K562 (cell line): Measurements from ENCODE around the gene OPRL1. TPM values are rescaled to one million over a fixed set of nuclear protein-coding genes. Genes with fewer than 3 reads are reported as not detected.
A peak's percentile ranks its signal among the peaks of the same experiment; 100 is the strongest.

Experiments
- CAMTA2 ChIP-seq: fragments of 250-450 bp; sonication (Bioruptor Pico); conservative IDR thresholded peaks from 2 replicates; pipeline ENCODE4 v1.5.1; 2022
- CBX5 ChIP-seq: IDR thresholded peaks from 2 replicates; pipeline ENCODE4 v1.6.1; 2014; ENCODE audit warnings: low read depth, borderline replicate concordance
- CEBPB ChIP-seq: fragments of 450-650 bp; IDR thresholded peaks from 2 replicates; pipeline ENCODE4 v1.6.1; 2016; ENCODE audit warnings: missing genetic modification characterization, missing compliant biosample characterization
- CHCHD3 ChIP-seq: fragments of 250-450 bp; sonication (Bioruptor Pico); IDR thresholded peaks from 2 replicates; pipeline ENCODE4 v2.1.2; 2022; ENCODE audit warnings: mild to moderate bottlenecking
- CREM ChIP-seq: IDR thresholded peaks from 2 replicates; pipeline ENCODE4 v1.6.1; 2014; ENCODE audit warnings: antibody characterized with exemption, low read depth
- DDX20 ChIP-seq: fragments of 450-650 bp; IDR thresholded peaks from 2 replicates; pipeline ENCODE4 v1.6.1; 2016; ENCODE audit warnings: missing genetic modification characterization, low read depth, mild to moderate bottlenecking, missing compliant biosample characterization, moderate library complexity
- DEAF1 ChIP-seq: fragments of 450-650 bp; formaldehyde crosslinking; IDR thresholded peaks from 2 replicates; pipeline ENCODE4 v1.4.0; 2020; ENCODE audit warnings: mild to moderate bottlenecking, moderate library complexity
- ETV5 ChIP-seq: sonication (generic); formaldehyde crosslinking; IDR thresholded peaks from 2 replicates; pipeline ENCODE4 v1.4.0; 2020; ENCODE audit warnings: low read depth, mild to moderate bottlenecking, missing genetic modification reagents
- HLTF ChIP-seq: fragments of 450-650 bp; IDR thresholded peaks from 2 replicates; pipeline ENCODE4 v1.6.1; 2016
- ID3 ChIP-seq, 2 experiments: fragments of 250-450 bp in 1 of 2; fragments of 450-650 bp in 1 of 2; sonication (Bioruptor Pico) in 1 of 2; IDR thresholded peaks; 2 replicates each; pipeline versions ENCODE4 v1.6.1 to v1.8.0; 2016 to 2021; ENCODE audit warnings: mild to moderate bottlenecking in 2 of 2, moderate library complexity in 2 of 2, missing compliant biosample characterization in 1 of 2, missing genetic modification characterization in 1 of 2
- JUN ChIP-seq, 2 experiments: sonication (generic) in 1 of 2; formaldehyde crosslinking in 1 of 2; IDR thresholded peaks; 2 replicates each; pipeline versions ENCODE4 v1.6.1 to v1.8.0; 2012 to 2022; ENCODE audit warnings: borderline replicate concordance in 2 of 2, mild to moderate bottlenecking in 2 of 2, improper control_type of control experiment in 1 of 2, low read depth in 1 of 2, low read length in 1 of 2, missing genetic modification reagents in 1 of 2
- MEF2D ChIP-seq: conservative IDR thresholded peaks from 2 replicates; pipeline ENCODE4 v1.6.1; 2016; ENCODE audit warnings: low read depth, missing genetic modification characterization, missing compliant biosample characterization
- NEUROD1 ChIP-seq: fragments of 150-350 bp; IDR thresholded peaks from 2 replicates; pipeline ENCODE4 v1.6.1; 2014; ENCODE audit warnings: borderline replicate concordance, low read length, low read depth; ENCODE audit not compliant: partially characterized antibody
- PHB2 ChIP-seq: fragments of 450-650 bp; IDR thresholded peaks from 2 replicates; pipeline ENCODE4 v1.6.1; 2017; ENCODE audit warnings: low read depth
- POLR3G ChIP-seq: IDR thresholded peaks from 2 replicates; pipeline ENCODE4 v1.6.1; 2011; ENCODE audit not compliant: insufficient read length, insufficient replicate concordance; ENCODE audit errors: extremely low read depth
- PTRF ChIP-seq: fragments of 450-650 bp; IDR thresholded peaks from 2 replicates; pipeline ENCODE4 v1.6.1; 2016; ENCODE audit warnings: mild to moderate bottlenecking, missing genetic modification characterization, missing compliant biosample characterization
- SRSF1 ChIP-seq: fragments of 200-400 bp; formaldehyde crosslinking; IDR thresholded peaks from 2 replicates; pipeline ENCODE4 v1.6.1; 2017; ENCODE audit warnings: mild to moderate bottlenecking, low read depth, low read length, moderate library complexity
- SRSF3 ChIP-seq: fragments of 200-400 bp; formaldehyde crosslinking; IDR thresholded peaks from 2 replicates; pipeline ENCODE4 v1.6.1; 2016; ENCODE audit warnings: mild to moderate bottlenecking, low read length, moderate library complexity; ENCODE audit not compliant: insufficient read depth
- U2AF1 ChIP-seq: fragments of 200-400 bp; formaldehyde crosslinking; optimal IDR thresholded peaks from 2 replicates; pipeline ENCODE3; 2017; ENCODE audit warnings: mild to moderate bottlenecking, low read depth, low read length, moderate library complexity
- XRCC3 ChIP-seq: fragments of 450-650 bp; IDR thresholded peaks from 2 replicates; pipeline ENCODE4 v1.6.1; 2017; ENCODE audit warnings: mild to moderate bottlenecking, moderate library complexity
- YY1 ChIP-seq, 3 experiments: IDR thresholded peaks; 2 replicates each; pipeline ENCODE4 v1.6.1; 2011; ENCODE audit warnings: low read length in 2 of 3, mild to moderate bottlenecking in 2 of 3, moderate library complexity in 2 of 3, borderline replicate concordance in 1 of 3, control low read depth in 1 of 3, low read depth in 1 of 3; ENCODE audit not compliant: insufficient read depth in 3 of 3, insufficient replicate concordance in 2 of 3, control insufficient read depth in 1 of 3, insufficient read length in 1 of 3; ENCODE audit errors: extremely low read depth in 1 of 3
- ZNF121 ChIP-seq: sonication (generic); formaldehyde crosslinking; conservative IDR thresholded peaks from 2 replicates; pipeline ENCODE4 v1.8.0; 2022; ENCODE audit warnings: missing genetic modification reagents
- ZNF384 ChIP-seq: IDR thresholded peaks from 2 replicates; pipeline ENCODE4 v1.6.1; 2012; ENCODE audit warnings: low read depth, low read length, improper control_type of control experiment
- ZNF644 ChIP-seq: fragments of 200-800 bp; sonication (Bioruptor generic); IDR thresholded peaks from 2 replicates; pipeline ENCODE4 v1.6.1; 2016; ENCODE audit warnings: low read depth, missing genetic modification characterization, missing compliant biosample characterization
- polyA plus RNA-seq, 8 experiments: library from polyadenylated mRNA; depleted of rRNA in 4 of 8; stranded (reverse) in 5 of 8; unstranded in 3 of 8; fragments of >200 nt; fragmentation: Nextera tagmentation in 2 of 8; fragmentation: Illumina TruSeq in 1 of 8; extraction: Ambion mirVana in 2 of 8; extraction: Trizol in 1 of 8; gene quantifications; 2 replicates each; pipeline versions ENCODE4 v1.2.1 to v1.2.3, GENCODE V29; 2011 to 2014; ENCODE audit warnings: inconsistent platforms in 1 of 8, missing spikeins in 1 of 8
- total RNA-seq, 7 experiments: library from RNA; depleted of rRNA in 6 of 7; stranded (reverse); fragments of >200 nt in 6 of 7; fragmentation: Illumina TruSeq in 2 of 7; extraction: Trizol in 2 of 7; gene quantifications; 2 replicates each; pipeline versions ENCODE4 v1.2.1 to v1.2.3, GENCODE V29; 2011 to 2021; ENCODE audit warnings: low replicate concordance in 1 of 7
- TF ChIP-seq, protein P1 (sequence below): fragments of 250-450 bp; sonication (Bioruptor Pico); IDR thresholded peaks from 2 replicates; pipeline ENCODE4 v1.4.0; 2020

OPRL1 gene
- total and polyA plus RNA-seq, 9 of the 15 experiments (the other 6 are each of a cell fraction or from before 2014, with no cell fraction given), result 0.06 to 0.33 (median 0.11) TPM; not detected in 2

DNA sequence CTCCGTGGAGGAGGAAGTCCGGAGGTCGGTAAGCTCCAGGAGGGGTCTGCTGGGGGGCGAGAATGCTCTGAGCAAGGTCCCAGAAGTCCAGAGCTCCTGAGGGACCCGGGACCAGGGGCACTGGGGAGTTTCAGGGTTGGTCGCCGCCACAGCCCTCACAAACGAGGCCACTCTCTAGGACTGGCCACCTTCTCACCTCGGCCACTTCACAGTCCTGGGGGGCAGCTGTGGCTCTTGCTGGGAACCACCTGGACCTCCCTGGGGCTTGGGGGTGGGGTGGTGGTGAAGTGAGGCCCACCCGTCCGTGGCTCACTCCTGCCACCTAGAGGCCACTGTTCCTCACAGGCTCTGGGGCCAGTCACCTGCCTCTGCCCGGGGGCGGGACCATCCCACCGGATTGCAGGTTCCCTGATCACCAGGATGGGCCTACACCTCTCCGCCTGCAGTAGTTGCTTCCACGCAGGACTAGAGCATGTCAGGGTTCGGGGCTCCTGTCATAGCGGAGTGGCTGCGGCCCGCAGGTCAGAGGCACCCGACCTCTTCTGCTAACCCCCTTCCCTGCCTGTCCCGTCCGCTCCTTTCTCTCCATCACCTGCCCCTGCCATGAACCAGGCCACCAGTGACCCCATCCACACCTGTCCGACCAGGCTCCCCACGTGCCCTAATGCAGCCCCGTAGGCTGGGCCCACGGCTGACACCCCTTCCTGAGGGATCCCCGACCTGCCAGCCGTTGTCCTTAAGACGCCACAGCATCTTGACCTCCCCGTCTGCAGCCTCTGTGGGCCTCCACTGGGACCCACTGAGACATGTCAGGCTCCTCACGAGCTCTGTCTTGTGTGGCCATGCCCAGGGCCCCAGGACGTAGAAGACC, 22.0 kb upstream of the OPRL1 start (continued):
- TF ChIP-seq XRCC3, result no peak
- no peak for TF ChIP-seq DDX20 (tag)
- TF ChIP-seq CAMTA2 (CRISPR knock-in tag), result no peak
- no peak for TF ChIP-seq YY1 (IDR thresholded peaks at IDR 0.05; ENCODE audit: borderline replicate concordance in 1 of 3, control insufficient read depth in 1 of 3, extremely low read depth in 1 of 3, insufficient read depth in 3 of 3, insufficient read length in 1 of 3, insufficient replicate concordance in 2 of 3, low read depth in 1 of 3, low read length in 2 of 3)
- TF ChIP-seq MEF2D (tag), result no peak
- TF ChIP-seq CEBPB (tag), result no peak
- no peak for TF ChIP-seq U2AF1
- TF ChIP-seq HLTF, result no peak
- no peak for TF ChIP-seq SRSF3
- TF ChIP-seq ZNF121 (CRISPR knock-in tag), result 0 out of 2 replicates have a peak, but pooled peaks have one; percentile 14
- peak; percentile 34; the same call in 1 of the 2 replicates for TF ChIP-seq DEAF1 (CRISPR knock-in tag)
- no peak for TF ChIP-seq CBX5
- no peak for TF ChIP-seq ZNF384
- no peak for TF ChIP-seq PTRF
- no peak for TF ChIP-seq SRSF1
- TF ChIP-seq PHB2, result no peak
- peak; percentile 68 for TF ChIP-seq CREM
- no peak for TF ChIP-seq NEUROD1
- no peak for TF ChIP-seq ZNF644
- no peak for TF ChIP-seq POLR3G
- TF ChIP-seq ETV5, result no peak
- TF ChIP-seq, protein P1, sequence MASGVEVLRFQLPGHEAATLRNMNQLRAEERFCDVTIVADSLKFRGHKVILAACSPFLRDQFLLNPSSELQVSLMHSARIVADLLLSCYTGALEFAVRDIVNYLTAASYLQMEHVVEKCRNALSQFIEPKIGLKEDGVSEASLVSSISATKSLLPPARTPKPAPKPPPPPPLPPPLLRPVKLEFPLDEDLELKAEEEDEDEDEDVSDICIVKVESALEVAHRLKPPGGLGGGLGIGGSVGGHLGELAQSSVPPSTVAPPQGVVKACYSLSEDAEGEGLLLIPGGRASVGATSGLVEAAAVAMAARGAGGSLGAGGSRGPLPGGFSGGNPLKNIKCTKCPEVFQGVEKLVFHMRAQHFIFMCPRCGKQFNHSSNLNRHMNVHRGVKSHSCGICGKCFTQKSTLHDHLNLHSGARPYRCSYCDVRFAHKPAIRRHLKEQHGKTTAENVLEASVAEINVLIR (CRISPR knock-in tag), result no peak
- no peak for TF ChIP-seq ID3 (CRISPR knock-in tag; IDR thresholded peaks at IDR 0.05)
- TF ChIP-seq ID3 (tag; IDR thresholded peaks at IDR 0.05), result no peak
- TF ChIP-seq CHCHD3, result no peak
- no peak for TF ChIP-seq JUN (IDR thresholded peaks at IDR 0.05; ENCODE audit: borderline replicate concordance, low read depth, low read length)
- no peak for TF ChIP-seq JUN (CRISPR knock-in tag; IDR thresholded peaks at IDR 0.05; ENCODE audit: borderline replicate concordance)
